H9 (cell line): ENCODE measurements around the gene COP1. TPM values are rescaled to one million over a fixed set of nuclear protein-coding genes. Genes with fewer than 3 reads are reported as not detected.

ENCODE experiments used
- DNase-seq: peaks from one replicate; pipeline ENCODE4 v3.0.0-alpha.2; 2017
- H2AFZ ChIP-seq: one replicate; pipeline ENCODE4 v1.6.1; 2013; ENCODE audit warnings: mild to moderate bottlenecking, low read length, control low read depth, moderate library complexity
- H2AK5ac ChIP-seq: 2 replicates; pipeline ENCODE4 v1.6.1; 2013; ENCODE audit warnings: low read length, control low read depth, mixed read lengths; ENCODE audit not compliant: insufficient read length
- H2BK120ac ChIP-seq: one replicate; pipeline ENCODE4 v1.6.1; 2013; ENCODE audit warnings: low read depth, mild to moderate bottlenecking, low read length, control low read depth, inconsistent platforms; ENCODE audit not compliant: poor library complexity, severe bottlenecking
- H2BK12ac ChIP-seq: 2 replicates; pipeline ENCODE4 v1.6.1; 2013; ENCODE audit warnings: low read length, control low read depth, mixed read lengths, low read depth; ENCODE audit not compliant: insufficient read length
- H2BK15ac ChIP-seq: 2 replicates; pipeline ENCODE4 v1.6.1; 2013; ENCODE audit warnings: low read depth, low read length, control low read depth
- H2BK20ac ChIP-seq: one replicate; pipeline ENCODE4 v1.6.1; 2013; ENCODE audit warnings: low read depth, mild to moderate bottlenecking, low read length, control low read depth, inconsistent platforms; ENCODE audit not compliant: poor library complexity, severe bottlenecking
- H2BK5ac ChIP-seq: 2 replicates; pipeline ENCODE4 v1.6.1; 2013; ENCODE audit warnings: low read length, control low read depth, mixed read lengths; ENCODE audit not compliant: insufficient read length
- H3K14ac ChIP-seq: 2 replicates; pipeline ENCODE4 v1.6.1; 2013; ENCODE audit warnings: low read length, control low read depth; ENCODE audit not compliant: insufficient read depth
- H3K18ac ChIP-seq: 2 replicates; pipeline ENCODE4 v1.6.1; 2013; ENCODE audit warnings: low read depth, mild to moderate bottlenecking, mixed read lengths, low read length, control low read depth; ENCODE audit not compliant: insufficient read length
- H3K23ac ChIP-seq: 2 replicates; pipeline ENCODE4 v1.6.1; 2013; ENCODE audit warnings: low read length, control low read depth, mixed read lengths, low read depth; ENCODE audit not compliant: insufficient read length
- H3K23me2 ChIP-seq: 2 replicates; pipeline ENCODE4 v1.6.1; 2013; ENCODE audit warnings: low read depth, mild to moderate bottlenecking, mixed read lengths, low read length, control low read depth; ENCODE audit not compliant: insufficient read length, poor library complexity, severe bottlenecking
- H3K27ac ChIP-seq: 2 replicates; pipeline ENCODE4 v1.5.1; 2013; ENCODE audit warnings: low read length, control low read depth, mixed read lengths, low read depth; ENCODE audit not compliant: insufficient read length
- H3K27me3 ChIP-seq: 2 replicates; pipeline ENCODE4 v1.6.1; 2013; ENCODE audit warnings: low read length, control low read depth, inconsistent platforms; ENCODE audit not compliant: insufficient read depth
- H3K4ac ChIP-seq: 2 replicates; pipeline ENCODE4 v1.6.1; 2013; ENCODE audit warnings: low read depth, mild to moderate bottlenecking, control low read depth, inconsistent platforms, low read length, moderate library complexity
- H3K4me1 ChIP-seq: 2 replicates; pipeline ENCODE4 v1.6.1; 2013; ENCODE audit warnings: low read length, control low read depth, inconsistent platforms; ENCODE audit not compliant: insufficient read depth
- H3K4me2 ChIP-seq: 2 replicates; pipeline ENCODE4 v1.6.1; 2013; ENCODE audit warnings: low read length, control low read depth, mixed read lengths; ENCODE audit not compliant: insufficient read length, insufficient read depth
- H3K56ac ChIP-seq: 2 replicates; pipeline ENCODE4 v1.6.1; 2013; ENCODE audit warnings: low read depth, mild to moderate bottlenecking, mixed read lengths, low read length, control low read depth; ENCODE audit not compliant: insufficient read length
- H3K79me1 ChIP-seq: 2 replicates; pipeline ENCODE4 v1.6.1; 2013; ENCODE audit warnings: low read depth, mild to moderate bottlenecking, moderate library complexity, low read length, control low read depth, inconsistent platforms; ENCODE audit not compliant: insufficient read depth, poor library complexity, severe bottlenecking
- H3K79me2 ChIP-seq: 2 replicates; pipeline ENCODE4 v1.6.1; 2013; ENCODE audit warnings: low read length, control low read depth, inconsistent platforms; ENCODE audit not compliant: insufficient read depth
- H3K9ac ChIP-seq: 2 replicates; pipeline ENCODE4 v1.6.1; 2013; ENCODE audit warnings: low read length, control low read depth, mixed read lengths; ENCODE audit not compliant: insufficient read length; ENCODE audit errors: extremely low read depth
- H3K9me3 ChIP-seq: one replicate; pipeline ENCODE4 v1.6.1; 2013; ENCODE audit warnings: low read depth, low read length, inconsistent platforms; ENCODE audit not compliant: control insufficient read depth
- H3T11ph ChIP-seq: one replicate; pipeline ENCODE4 v1.6.1; 2013; ENCODE audit warnings: mild to moderate bottlenecking, low read length, control low read depth, inconsistent platforms
- H4K20me1 ChIP-seq: one replicate; pipeline ENCODE4 v1.6.1; 2013; ENCODE audit not compliant: control insufficient read depth, insufficient read length, insufficient read depth
- H4K5ac ChIP-seq: 2 replicates; pipeline ENCODE4 v1.6.1; 2013; ENCODE audit warnings: low read depth, mild to moderate bottlenecking, mixed read lengths, low read length, control low read depth; ENCODE audit not compliant: insufficient read length
- H4K8ac ChIP-seq: replicated peaks from 2 replicates; pipeline ENCODE4 v1.6.1; 2013; ENCODE audit warnings: low read length, control low read depth, mixed read lengths, low read depth; ENCODE audit not compliant: insufficient read length
- H4K91ac ChIP-seq: 2 replicates; pipeline ENCODE4 v1.6.1; 2013; ENCODE audit warnings: low read depth, mild to moderate bottlenecking, moderate library complexity, mixed read lengths, low read length, control low read depth; ENCODE audit not compliant: insufficient read length
- H3K27ac Mint-ChIP-seq, 3 experiments: 2 replicates in 2 of 3; 3 replicates in 1 of 3; pipeline ENCODE4 v1.8.0; 2020 to 2021; ENCODE audit warnings: mixed read lengths in 3 of 3, mild to moderate bottlenecking in 1 of 3, moderate library complexity in 1 of 3
- H3K27me3 Mint-ChIP-seq: 2 replicates; pipeline ENCODE4 v1.8.0; 2021; ENCODE audit warnings: low read depth, mild to moderate bottlenecking, moderate library complexity, mixed read lengths
- H3K36me3 Mint-ChIP-seq, 3 experiments: 2 replicates in 2 of 3; 3 replicates in 1 of 3; pipeline ENCODE4 v1.8.0; 2020 to 2021; ENCODE audit warnings: low read depth in 3 of 3, mixed read lengths in 3 of 3; ENCODE audit not compliant: insufficient read depth in 1 of 3
- H3K4me1 Mint-ChIP-seq, 2 experiments: 2 replicates each; pipeline ENCODE4 v1.8.0; 2020; ENCODE audit warnings: mixed read lengths in 2 of 2
- H3K4me3 Mint-ChIP-seq, 2 experiments: 2 replicates in 1 of 2; 3 replicates in 1 of 2; pipeline ENCODE4 v1.8.0; 2020 to 2021; ENCODE audit warnings: mild to moderate bottlenecking in 2 of 2, mixed read lengths in 2 of 2, moderate library complexity in 1 of 2
- H3K9me3 Mint-ChIP-seq, 2 experiments: 2 replicates in 1 of 2; 3 replicates in 1 of 2; pipeline ENCODE4 v1.8.0; 2020; ENCODE audit warnings: mild to moderate bottlenecking in 2 of 2, mixed read lengths in 2 of 2, moderate library complexity in 1 of 2
- CTCF ChIP-seq: fragments of 200-600 bp; sonication (generic); conservative IDR thresholded peaks from 3 replicates; pipeline ENCODE4 v1.8.0; 2021; ENCODE audit warnings: antibody characterized with exemption, mild to moderate bottlenecking
- WGBS: extraction: QIAGEN DNeasy Blood & Tissue Kit; methylation state at CpG from one replicate; pipeline ENCODE4 v1.1.7; 2013; ENCODE audit warnings: missing lambda C conversion rate, low lambda C conversion rate, mixed read lengths; ENCODE audit not compliant: insufficient read length; ENCODE audit errors: extremely low coverage; 5-methylcytosine and 5-hydroxymethylcytosine counted together
- total RNA-seq: library from RNA; stranded (reverse); gene quantifications from 2 replicates; pipeline ENCODE4 v1.2.1, GENCODE V29; 2021

The COP1 gene
- total RNA-seq, 1 experiment from 2014 or later: 41.3 TPM

- Mint-ChIP-seq H3K27me3 (no peaks in the 10 kb centered on the region), H3K36me3 (no peaks in the 10 kb centered on the region), H3K4me1 (peaks cover 11% of the 10 kb centered on the region in 2 experiments; a peak in 3 of 4 replicates), H3K27ac (no peak overlapping the region), H3K9me3 (no peaks in the 10 kb centered on the region), H3K4me3 (no peak overlapping the region)
- no peak overlapping the region for H2BK12ac ChIP-seq
- H3K27me3 ChIP-seq: no peaks in the 10 kb centered on the region
- no peak overlapping the region for H4K5ac ChIP-seq
- H3K4me2 ChIP-seq: no peak overlapping the region
- H3K9ac ChIP-seq: no peak overlapping the region
- no peak overlapping the region for H2BK20ac ChIP-seq
- H3K79me1 ChIP-seq: no peaks in the 10 kb centered on the region
- no CpG with 5 or more reads among the region's 2 CpGs for WGBS
- no peak overlapping the region for H2BK120ac ChIP-seq
- no peak for DNase-seq
- H4K8ac ChIP-seq: no peak overlapping the region
- H3K79me2 ChIP-seq: no peaks in the 10 kb centered on the region
- no peak for TF ChIP-seq CTCF
- no peak overlapping the region for H3K4ac ChIP-seq
- H4K91ac ChIP-seq: no peak overlapping the region
- no peak overlapping the region for H2AK5ac ChIP-seq
- no peaks in the 10 kb centered on the region; the same call in 1 of the 2 replicates for H3K4me1 ChIP-seq
- no peaks in the 10 kb centered on the region for H4K20me1 ChIP-seq
- no peak overlapping the region for H3K56ac ChIP-seq
- H3K14ac ChIP-seq: no peak overlapping the region
- no peak overlapping the region for H3T11ph ChIP-seq
- no peak overlapping the region for H2AFZ ChIP-seq
- H3K23ac ChIP-seq: no peak overlapping the region
- H3K27ac ChIP-seq: no peak overlapping the region
- no peak overlapping the region for H2BK15ac ChIP-seq
- no peak overlapping the region for H3K18ac ChIP-seq
- no peak overlapping the region for H2BK5ac ChIP-seq
- no peaks in the 10 kb centered on the region for H3K9me3 ChIP-seq
- H3K23me2 ChIP-seq: no peaks in the 10 kb centered on the region
Observed at GRCh38 chr1:176243746-176244145, 36.7 kb upstream of the COP1 start.
